ENCODE data around the gene MAN1A1. TPM values are rescaled to one million over a fixed set of nuclear protein-coding genes. Genes with fewer than 3 reads are reported as not detected.

The MAN1A1 gene
- total RNA-seq, 1 donor from 2014 or later, result 75.5 TPM

DNA sequence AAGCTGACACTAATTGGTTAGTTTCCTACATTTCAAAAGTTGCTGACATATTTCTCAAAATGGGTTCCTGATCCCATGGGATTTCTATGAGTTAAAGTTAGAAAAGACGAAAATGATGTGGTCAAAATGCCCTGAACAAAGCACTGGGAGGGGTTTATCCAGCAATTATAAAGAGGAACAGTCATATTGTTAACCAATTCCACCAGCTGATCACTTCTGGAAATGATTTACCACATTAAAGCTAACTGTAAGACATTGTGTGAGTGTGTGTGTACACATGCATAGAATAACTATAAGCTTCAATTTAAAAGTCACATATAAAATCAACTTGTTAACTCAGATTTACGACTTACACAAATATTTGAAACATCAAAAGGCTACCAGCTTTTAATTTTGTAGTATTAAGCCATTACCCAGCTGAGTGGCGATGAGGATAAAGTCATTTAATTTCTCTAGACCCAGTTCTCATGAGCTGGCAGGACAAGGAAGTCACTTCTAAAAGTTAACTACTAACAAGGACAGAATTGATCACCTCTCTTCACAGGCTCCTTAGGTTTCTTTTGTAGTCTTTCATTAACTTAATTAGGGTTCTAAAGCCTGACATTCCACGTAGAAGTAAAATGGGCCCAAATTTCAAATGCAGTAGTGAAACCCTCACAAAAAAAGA is 40.4 kb downstream of the MAN1A1 start:
- TF ChIP-seq, protein P1, sequence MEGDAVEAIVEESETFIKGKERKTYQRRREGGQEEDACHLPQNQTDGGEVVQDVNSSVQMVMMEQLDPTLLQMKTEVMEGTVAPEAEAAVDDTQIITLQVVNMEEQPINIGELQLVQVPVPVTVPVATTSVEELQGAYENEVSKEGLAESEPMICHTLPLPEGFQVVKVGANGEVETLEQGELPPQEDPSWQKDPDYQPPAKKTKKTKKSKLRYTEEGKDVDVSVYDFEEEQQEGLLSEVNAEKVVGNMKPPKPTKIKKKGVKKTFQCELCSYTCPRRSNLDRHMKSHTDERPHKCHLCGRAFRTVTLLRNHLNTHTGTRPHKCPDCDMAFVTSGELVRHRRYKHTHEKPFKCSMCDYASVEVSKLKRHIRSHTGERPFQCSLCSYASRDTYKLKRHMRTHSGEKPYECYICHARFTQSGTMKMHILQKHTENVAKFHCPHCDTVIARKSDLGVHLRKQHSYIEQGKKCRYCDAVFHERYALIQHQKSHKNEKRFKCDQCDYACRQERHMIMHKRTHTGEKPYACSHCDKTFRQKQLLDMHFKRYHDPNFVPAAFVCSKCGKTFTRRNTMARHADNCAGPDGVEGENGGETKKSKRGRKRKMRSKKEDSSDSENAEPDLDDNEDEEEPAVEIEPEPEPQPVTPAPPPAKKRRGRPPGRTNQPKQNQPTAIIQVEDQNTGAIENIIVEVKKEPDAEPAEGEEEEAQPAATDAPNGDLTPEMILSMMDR (IDR thresholded peaks at IDR 0.05), result no peak
- H3K9me3 ChIP-seq, result no peaks in the 10 kb centered on the region
- peaks cover 9 to 11% of the 10 kb centered on the region in 2 donors for H3K36me3 ChIP-seq
- H3K4me1 ChIP-seq, result peaks cover 0 to 3% of the 10 kb centered on the region in 2 donors
- intact Hi-C loops (cut with DNase I), result no loop called here
- H3K4me3 ChIP-seq, result no peak overlapping the region
- no peaks in the 10 kb centered on the region for H3K27me3 ChIP-seq
- DNase-seq (ENCODE audit: low spot score in 2 of 2), result no peak
- no peak overlapping the region for H3K27ac ChIP-seq

DNA sequence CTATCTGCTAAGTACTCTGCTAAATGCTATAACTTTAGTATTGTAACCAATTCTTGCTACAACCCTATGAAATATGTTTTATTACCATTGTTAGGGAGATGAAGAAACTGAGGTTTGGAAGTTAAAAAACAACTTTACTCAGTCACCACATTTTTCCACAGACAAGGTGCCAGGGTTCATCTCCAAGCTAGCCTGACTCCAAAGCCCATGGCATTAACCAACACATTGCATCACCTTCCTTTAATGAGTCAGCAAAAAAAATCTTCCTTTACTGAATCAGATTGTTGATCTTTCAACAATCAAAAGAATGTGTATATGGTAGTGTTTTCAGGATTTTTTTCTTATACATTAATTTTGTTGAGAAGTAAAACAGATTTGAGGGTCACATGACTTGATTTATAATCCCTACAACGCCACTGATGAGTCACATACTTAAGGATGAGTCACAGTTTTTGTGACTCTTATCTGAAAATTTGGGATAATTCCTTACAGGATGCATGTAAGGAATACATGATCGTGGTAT is 41.5 kb downstream of the MAN1A1 start:
- Histone ChIP-seq H3K4me1 (peaks cover 0 to 3% of the 10 kb centered on the region in 2 donors), H3K9me3 (no peaks in the 10 kb centered on the region), H3K4me3 (no peak overlapping the region), H3K27me3 (no peaks in the 10 kb centered on the region), H3K27ac (no peak overlapping the region), H3K36me3 (peaks cover 9 to 11% of the 10 kb centered on the region in 2 donors)
- DNase-seq (ENCODE audit: low spot score in 2 of 2), result no peak
- TF ChIP-seq, protein P1 (IDR thresholded peaks at IDR 0.05), result no peak
- intact Hi-C loops (cut with DNase I), result no loop called here

DNA sequence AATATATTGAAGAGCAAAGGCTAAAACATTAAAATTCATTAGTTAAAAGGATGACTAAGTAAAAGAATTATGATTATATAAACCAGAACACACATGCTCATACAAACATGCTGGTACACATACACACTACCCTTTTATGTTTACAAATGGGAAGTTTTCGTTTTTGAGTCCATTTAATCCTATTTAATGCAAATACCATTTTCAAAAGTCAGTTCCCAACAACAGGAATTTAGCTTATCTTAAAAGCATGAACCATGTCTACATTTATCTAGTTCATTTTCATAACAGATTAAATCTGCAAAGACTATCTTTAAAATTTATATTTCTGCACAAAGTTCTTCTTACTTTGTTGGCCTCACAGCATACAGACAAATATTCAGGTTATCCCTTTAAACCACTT is 42.5 kb downstream of the MAN1A1 start:
- TF ChIP-seq, protein P1 (IDR thresholded peaks at IDR 0.05), result no peak
- intact Hi-C loops (cut with DNase I), result no loop called here
- peaks cover 9 to 11% of the 10 kb centered on the region in 2 donors for H3K36me3 ChIP-seq
- peaks cover 0 to 3% of the 10 kb centered on the region in 2 donors for H3K4me1 ChIP-seq
- H3K27ac ChIP-seq, result no peak overlapping the region
- no peaks in the 10 kb centered on the region for H3K27me3 ChIP-seq
- H3K4me3 ChIP-seq, result no peak overlapping the region
- DNase-seq (ENCODE audit: low spot score in 2 of 2), result no peak
- no peaks in the 10 kb centered on the region for H3K9me3 ChIP-seq

DNA sequence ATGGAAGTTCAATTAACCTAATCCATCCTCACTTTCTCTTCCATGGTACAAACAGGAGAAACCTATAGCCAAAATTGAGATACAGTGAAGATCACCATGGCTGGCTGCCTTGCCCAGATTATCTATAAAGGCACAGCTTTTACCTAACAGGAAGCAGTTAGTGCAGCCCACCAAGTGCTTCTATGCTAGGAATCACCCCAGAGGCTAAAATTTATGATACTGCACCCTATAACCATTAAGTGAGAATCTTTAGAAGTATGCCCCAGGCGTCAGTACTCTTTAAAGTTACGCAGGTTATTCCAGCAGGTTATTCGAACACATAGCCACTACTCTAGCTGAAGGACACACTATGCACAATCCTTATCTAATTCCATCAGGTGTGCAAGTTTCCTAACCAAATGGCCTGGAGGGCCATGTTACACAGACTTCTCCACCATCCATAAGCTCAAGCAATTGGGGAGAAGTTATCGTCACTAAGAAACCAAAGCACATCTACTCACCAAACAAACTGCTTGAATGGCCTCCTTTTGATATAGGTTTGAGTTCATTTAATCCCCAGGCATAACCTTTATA is 43.1 kb downstream of the MAN1A1 start:
- TF ChIP-seq, protein P1 (IDR thresholded peaks at IDR 0.05), result no peak

DNA sequence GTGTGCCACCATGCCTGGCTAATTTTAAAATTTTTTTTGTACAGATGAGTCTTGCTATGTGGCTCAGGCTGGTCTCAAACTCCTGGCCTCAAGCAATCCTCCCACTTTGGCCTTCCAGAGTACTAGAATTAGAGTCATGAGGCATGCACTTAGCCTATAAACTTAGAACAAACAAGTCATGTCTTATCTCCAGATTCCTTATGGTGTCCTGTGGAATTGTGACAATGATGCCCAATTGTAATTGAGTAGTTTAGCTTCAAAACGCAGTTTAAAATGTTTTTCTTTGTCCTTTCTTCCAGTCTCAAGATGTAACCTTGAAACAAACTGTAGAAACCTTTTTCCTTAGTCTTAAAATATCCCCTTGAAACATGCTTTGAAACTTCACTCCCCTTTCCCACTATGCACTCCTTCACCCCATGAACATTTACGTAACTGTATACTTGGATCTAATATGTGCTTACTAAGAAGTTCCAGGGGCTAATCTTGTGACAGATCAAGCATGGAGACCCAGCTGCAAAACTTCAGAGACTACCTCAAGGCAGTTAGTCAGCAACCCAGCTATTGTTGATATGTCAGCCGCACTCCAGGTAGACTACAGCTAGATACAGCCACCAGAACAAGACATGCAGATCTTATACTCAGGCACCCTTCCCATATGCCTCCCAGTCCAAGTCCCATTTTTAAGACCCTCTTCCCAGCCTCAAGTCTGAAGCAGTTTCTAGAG is 46.2 kb downstream of the MAN1A1 start:
- Histone ChIP-seq H3K27ac (no peak overlapping the region), H3K9me3 (no peaks in the 10 kb centered on the region), H3K4me1 (no peaks in the 10 kb centered on the region), H3K27me3 (no peaks in the 10 kb centered on the region), H3K4me3 (no peak overlapping the region), H3K36me3 (peaks cover 9 to 11% of the 10 kb centered on the region in 2 donors)
- intact Hi-C loops (cut with DNase I), result no loop called here
- TF ChIP-seq, protein P1 (IDR thresholded peaks at IDR 0.05), result no peak
- no peak for DNase-seq (ENCODE audit: low spot score in 2 of 2)

More for the DNA sequence above, 43.1 kb downstream of the MAN1A1 start:
- H3K27me3 ChIP-seq, result no peaks in the 10 kb centered on the region
- no peak for DNase-seq (ENCODE audit: low spot score in 2 of 2)
- peaks cover 0 to 3% of the 10 kb centered on the region in 2 donors for H3K4me1 ChIP-seq
- no peak overlapping the region for H3K27ac ChIP-seq
- no peaks in the 10 kb centered on the region for H3K9me3 ChIP-seq
- no peak overlapping the region for H3K4me3 ChIP-seq
- intact Hi-C loops (cut with DNase I), result no loop called here
- peaks cover 9 to 11% of the 10 kb centered on the region in 2 donors for H3K36me3 ChIP-seq
